ENCODE data around the gene IGFBP4. TPM values are rescaled to one million over a fixed set of nuclear protein-coding genes. Genes with fewer than 3 reads are reported as not detected.

IGFBP4 gene
- total RNA-seq, 1 experiment from 2014 or later, result 35.7 TPM

GRCh38 chr17:40500190-40500589, 56.9 kb downstream of the IGFBP4 start:
- no peaks in the 10 kb centered on the region for H3K9me3 Mint-ChIP-seq (ENCODE audit: unreplicated experiment)
- peaks cover 6% of the 10 kb centered on the region for H3K4me1 Mint-ChIP-seq (ENCODE audit: low read depth, unreplicated experiment)
- TF ChIP-seq, protein P1, sequence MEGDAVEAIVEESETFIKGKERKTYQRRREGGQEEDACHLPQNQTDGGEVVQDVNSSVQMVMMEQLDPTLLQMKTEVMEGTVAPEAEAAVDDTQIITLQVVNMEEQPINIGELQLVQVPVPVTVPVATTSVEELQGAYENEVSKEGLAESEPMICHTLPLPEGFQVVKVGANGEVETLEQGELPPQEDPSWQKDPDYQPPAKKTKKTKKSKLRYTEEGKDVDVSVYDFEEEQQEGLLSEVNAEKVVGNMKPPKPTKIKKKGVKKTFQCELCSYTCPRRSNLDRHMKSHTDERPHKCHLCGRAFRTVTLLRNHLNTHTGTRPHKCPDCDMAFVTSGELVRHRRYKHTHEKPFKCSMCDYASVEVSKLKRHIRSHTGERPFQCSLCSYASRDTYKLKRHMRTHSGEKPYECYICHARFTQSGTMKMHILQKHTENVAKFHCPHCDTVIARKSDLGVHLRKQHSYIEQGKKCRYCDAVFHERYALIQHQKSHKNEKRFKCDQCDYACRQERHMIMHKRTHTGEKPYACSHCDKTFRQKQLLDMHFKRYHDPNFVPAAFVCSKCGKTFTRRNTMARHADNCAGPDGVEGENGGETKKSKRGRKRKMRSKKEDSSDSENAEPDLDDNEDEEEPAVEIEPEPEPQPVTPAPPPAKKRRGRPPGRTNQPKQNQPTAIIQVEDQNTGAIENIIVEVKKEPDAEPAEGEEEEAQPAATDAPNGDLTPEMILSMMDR (IDR thresholded peaks at IDR 0.05; ENCODE audit: insufficient read depth in 1 of 2, low read depth in 1 of 2, low read length in 1 of 2, severe bottlenecking in 1 of 2, unreplicated experiment in 1 of 2), result no peak
- no peak for DNase-seq
- intact Hi-C loops (cut with micrococcal nuclease; ENCODE audit: unreplicated experiment), result no loop called here
- Histone ChIP-seq H3K9me3 (no peaks in the 10 kb centered on the region), H3K27me3 (replicated peaks; ENCODE audit: control insufficient read depth, insufficient read depth, low read length) (no peaks in the 10 kb centered on the region), H3K4me1 (peaks cover 5% of the 10 kb centered on the region; the same call in 1 of the 2 replicates), H3K36me3 (ENCODE audit: control insufficient read depth, insufficient read depth, low read length) (no peaks in the 10 kb centered on the region), H3K4me3 (ENCODE audit: low read depth, low read length) (no peak overlapping the region)
- CTCF ChIA-PET, result interaction anchor here (1.5 to 2.9 kb wide), 2 partner anchors 24 to 33 kb away, joined by 10 to 15 read pairs; no protein-coding TSS in a partner anchor
- H3K36me3 Mint-ChIP-seq (ENCODE audit: insufficient read depth, unreplicated experiment), result no peaks in the 10 kb centered on the region
- POLR2A ChIA-PET, result no interaction called here
- BruUV-seq (replicated peaks), result no TSS peak
- no peaks in the 10 kb centered on the region for H3K27me3 Mint-ChIP-seq (ENCODE audit: insufficient read depth, unreplicated experiment)
- peak overlapping the region; percentile 15 for H3K4me3 Mint-ChIP-seq (ENCODE audit: unreplicated experiment)
- no peak overlapping the region for H3K27ac Mint-ChIP-seq (ENCODE audit: unreplicated experiment)

DNA sequence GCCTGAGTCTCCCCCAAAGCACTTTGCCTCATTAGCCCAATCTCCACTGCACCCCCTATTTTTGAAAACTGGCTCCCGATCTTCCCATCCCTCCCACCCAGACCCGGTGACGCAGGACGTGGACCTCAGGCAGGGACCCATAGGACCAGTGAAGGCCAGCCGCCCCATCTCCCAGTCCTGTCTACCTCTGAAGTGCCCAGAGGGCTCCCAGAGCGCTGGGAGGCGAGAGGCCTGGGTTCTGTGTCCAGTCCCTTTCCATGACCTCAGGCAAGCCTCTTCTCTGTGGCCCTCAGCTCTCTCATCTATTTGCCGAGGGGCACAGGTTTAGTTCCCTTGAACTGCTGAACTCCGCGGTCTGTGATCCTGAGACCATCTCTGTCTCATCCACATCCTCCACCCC, 57.5 kb downstream of the IGFBP4 start:
- no peaks in the 10 kb centered on the region for H3K9me3 Mint-ChIP-seq (ENCODE audit: unreplicated experiment)
- H3K36me3 ChIP-seq (ENCODE audit: control insufficient read depth, insufficient read depth, low read length), result no peaks in the 10 kb centered on the region
- no peak for DNase-seq
- H3K4me1 ChIP-seq, result peaks cover 5% of the 10 kb centered on the region; the same call in 1 of the 2 replicates
- POLR2A ChIA-PET, result no interaction called here
- no peaks in the 10 kb centered on the region for H3K27me3 ChIP-seq (replicated peaks; ENCODE audit: control insufficient read depth, insufficient read depth, low read length)
- intact Hi-C loops (cut with micrococcal nuclease; ENCODE audit: unreplicated experiment), result no loop called here
- peaks cover 6% of the 10 kb centered on the region for H3K4me1 Mint-ChIP-seq (ENCODE audit: low read depth, unreplicated experiment)
- H3K27ac Mint-ChIP-seq (ENCODE audit: unreplicated experiment), result no peak overlapping the region
- peak overlapping the region; percentile 15 for H3K4me3 Mint-ChIP-seq (ENCODE audit: unreplicated experiment)
- no peaks in the 10 kb centered on the region for H3K9me3 ChIP-seq
- H3K36me3 Mint-ChIP-seq (ENCODE audit: insufficient read depth, unreplicated experiment), result no peaks in the 10 kb centered on the region
- no TSS peak for BruUV-seq (replicated peaks)
- TF ChIP-seq, protein P1 (IDR thresholded peaks at IDR 0.05; ENCODE audit: insufficient read depth in 1 of 2, low read depth in 1 of 2, low read length in 1 of 2, severe bottlenecking in 1 of 2, unreplicated experiment in 1 of 2), result no peak
- no peak overlapping the region for H3K4me3 ChIP-seq (ENCODE audit: low read depth, low read length)
- no peaks in the 10 kb centered on the region for H3K27me3 Mint-ChIP-seq (ENCODE audit: insufficient read depth, unreplicated experiment)
- CTCF ChIA-PET, result no interaction called here

- no peaks in the 10 kb centered on the region for H3K36me3 Mint-ChIP-seq (ENCODE audit: insufficient read depth, unreplicated experiment)
- H3K27me3 Mint-ChIP-seq (ENCODE audit: insufficient read depth, unreplicated experiment), result no peaks in the 10 kb centered on the region
- peak within 1 kb of the TSS; percentile 15 for H3K4me3 Mint-ChIP-seq (ENCODE audit: unreplicated experiment)
- BruUV-seq (replicated peaks), result no TSS peak
- Histone ChIP-seq H3K4me3 (ENCODE audit: low read depth, low read length) (no peak within 1 kb of the TSS), H3K9me3 (no peaks in the 10 kb centered on the region), H3K4me1 (peaks cover 5% of the 10 kb centered on the region; the same call in 1 of the 2 replicates), H3K36me3 (ENCODE audit: control insufficient read depth, insufficient read depth, low read length) (no peaks in the 10 kb centered on the region), H3K27me3 (replicated peaks; ENCODE audit: control insufficient read depth, insufficient read depth, low read length) (no peaks in the 10 kb centered on the region)
- intact Hi-C loops (cut with micrococcal nuclease; ENCODE audit: unreplicated experiment), result no loop called here
- POLR2A ChIA-PET, result no interaction called here
- TF ChIP-seq, protein P1 (IDR thresholded peaks at IDR 0.05; ENCODE audit: insufficient read depth in 1 of 2, low read depth in 1 of 2, low read length in 1 of 2, severe bottlenecking in 1 of 2, unreplicated experiment in 1 of 2), result no peak
- no peak within 1 kb of the TSS for H3K27ac Mint-ChIP-seq (ENCODE audit: unreplicated experiment)
- CTCF ChIA-PET, result no interaction called here
- no peak for DNase-seq
- peaks cover 6% of the 10 kb centered on the region for H3K4me1 Mint-ChIP-seq (ENCODE audit: low read depth, unreplicated experiment)
- no peaks in the 10 kb centered on the region for H3K9me3 Mint-ChIP-seq (ENCODE audit: unreplicated experiment)
Measured at GRCh38 chr17:40501499-40501911, 58.3 kb downstream of the IGFBP4 start, which contains the start of gene TNS4. TNS4 (minus strand) TSS chr17:40501623; CDS start chr17:40496425, 5,198 bp downstream.
